Non-pigmented ciliary epithelial cell (primary cell): ENCODE data around the gene BEX4.

ENCODE experiments used
- DNase-seq: peaks from one replicate; pipeline ENCODE4 v3.0.0-alpha.2; 2010; ENCODE audit warnings: low read depth

BEX4 gene

GRCh38 chrX:103236296-103236695, 21.4 kb downstream of the BEX4 start:
- DNase-seq = no peak

- no peak for DNase-seq
These were observed 25.2 kb downstream of the BEX4 start for GRCh38 chrX:103240155-103240554.

GRCh38 chrX:103248553-103248952, 33.6 kb downstream of the BEX4 start:
- no peak for DNase-seq

- DNase-seq = no peak
These were observed 34.9 kb downstream of the BEX4 start for GRCh38 chrX:103249805-103250204.

GRCh38 chrX:103250977-103251376, 36.1 kb downstream of the BEX4 start:
- DNase-seq = no peak

GRCh38 chrX:103253608-103254007, 38.7 kb downstream of the BEX4 start:
- DNase-seq = no peak

GRCh38 chrX:103254171-103254824, 39.4 kb downstream of the BEX4 start:
- no peak for DNase-seq

- peak; percentile 23 for DNase-seq
These were observed 40.1 kb downstream of the BEX4 start, which contains the start of gene TCEAL8 for GRCh38 chrX:103254921-103255493. TCEAL8 (minus strand) TSS chrX:103255155; CDS start chrX:103253979, 1,176 bp downstream.

GRCh38 chrX:103256651-103257050, 41.7 kb downstream of the BEX4 start:
- DNase-seq = no peak

- DNase-seq = no peak
These were observed 43.4 kb downstream of the BEX4 start for GRCh38 chrX:103258275-103258674.
